GM21423 (cell line): ENCODE data around the gene TOX3.

Source experiments
- ATAC-seq: cut with Tn5 transposase; IDR thresholded peaks from one replicate; pipeline ENCODE4 v1.9.1; 2021; ENCODE audit warnings: mild to moderate bottlenecking, moderate library complexity; ENCODE audit not compliant: unreplicated experiment

TOX3 gene

DNA sequence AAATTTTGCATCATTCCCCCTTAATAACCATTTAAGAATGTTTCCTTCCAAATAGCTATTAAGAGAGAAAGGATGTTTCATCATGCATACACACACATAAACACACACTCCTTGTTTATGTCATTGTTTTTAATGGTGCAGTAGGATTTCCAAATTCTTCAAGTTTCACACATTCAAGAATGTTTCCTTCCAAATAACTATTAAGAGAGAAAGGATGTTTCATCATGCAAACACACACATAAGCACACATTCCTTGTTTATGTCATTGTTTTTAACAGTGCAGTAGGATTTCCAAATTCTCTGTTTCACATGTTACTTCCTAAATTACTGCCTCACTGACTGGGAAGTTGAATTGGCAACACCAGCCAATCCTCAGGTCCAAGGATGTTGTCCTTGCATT is 7.8 kb downstream of the TOX3 start:
- ATAC-seq, result no peak

DNA sequence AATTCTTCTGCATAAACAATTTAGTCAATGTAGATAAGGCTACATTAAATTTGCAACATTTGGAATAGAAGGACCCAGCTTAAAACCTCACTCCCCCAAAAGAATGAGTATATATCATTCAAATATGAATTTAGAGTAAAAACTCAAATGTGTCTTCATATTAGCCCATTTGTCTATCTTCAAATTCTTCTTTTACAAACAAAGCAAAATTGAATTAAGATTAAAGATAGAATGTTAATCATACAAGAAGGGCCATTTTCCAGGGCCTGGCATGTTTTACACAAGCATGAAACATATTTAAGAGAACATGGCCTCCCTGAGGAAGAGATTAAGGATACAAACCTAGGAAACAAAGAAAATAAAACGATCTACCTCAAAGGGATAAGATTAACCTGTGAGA is 8.4 kb downstream of the TOX3 start:
- ATAC-seq, result no peak

DNA sequence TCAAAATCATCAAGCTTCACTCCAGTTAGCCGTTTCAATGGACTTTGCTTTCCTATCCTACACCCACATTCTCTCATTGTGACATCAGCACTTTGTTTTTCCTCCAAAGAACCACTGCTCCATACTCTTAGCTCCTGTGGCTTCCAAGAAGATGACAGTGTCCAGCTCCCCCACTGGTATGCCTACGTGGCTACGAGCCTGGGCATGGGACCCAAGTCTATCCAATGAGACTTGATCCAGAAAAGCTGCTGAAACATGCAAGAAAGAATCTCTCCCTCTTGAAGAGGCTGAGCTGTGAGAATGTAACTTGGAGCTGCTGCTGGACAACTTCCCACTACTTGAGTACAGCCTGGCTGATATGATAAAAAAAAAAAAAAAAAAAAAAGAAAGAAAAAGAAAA is 9.4 kb downstream of the TOX3 start:
- no peak for ATAC-seq

DNA sequence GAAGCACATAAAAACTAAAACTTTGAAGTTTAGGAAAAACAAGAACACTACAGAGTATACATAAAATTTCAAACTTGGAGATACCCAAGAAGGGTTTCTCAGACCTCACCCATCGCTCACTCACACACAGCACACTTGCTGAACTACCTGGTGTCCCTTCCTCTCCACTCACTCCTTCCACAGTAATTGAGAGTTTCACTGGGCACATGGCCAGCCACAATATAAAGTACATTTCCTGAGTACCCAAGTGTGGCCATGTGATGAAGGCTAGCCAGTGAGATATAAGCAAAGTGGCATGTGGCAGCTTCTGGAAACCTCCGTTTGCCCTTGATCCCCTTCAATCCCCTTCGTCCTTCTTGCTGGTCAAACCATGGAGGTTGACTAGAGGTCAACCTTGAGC is 11.9 kb downstream of the TOX3 start:
- ATAC-seq, result no peak

DNA sequence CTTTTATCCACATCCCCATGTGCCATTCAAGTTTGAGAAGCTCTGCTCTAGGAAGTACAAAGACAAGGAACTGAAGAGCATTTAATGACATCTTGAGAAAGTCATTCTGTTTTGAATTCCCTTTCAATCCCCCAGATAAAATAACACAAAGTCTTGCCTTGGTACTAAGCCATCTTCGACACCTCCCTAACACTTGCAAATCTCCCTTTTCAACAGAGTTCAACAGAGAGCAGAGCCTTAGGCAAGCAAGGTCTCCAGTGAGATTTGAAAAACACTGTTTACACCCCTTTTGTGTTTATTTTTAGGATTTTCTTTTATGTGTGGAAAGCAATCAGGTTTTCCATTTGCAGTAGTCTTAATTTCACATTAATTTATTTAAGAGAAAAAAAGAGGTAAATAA is 13.6 kb downstream of the TOX3 start:
- no peak for ATAC-seq

DNA sequence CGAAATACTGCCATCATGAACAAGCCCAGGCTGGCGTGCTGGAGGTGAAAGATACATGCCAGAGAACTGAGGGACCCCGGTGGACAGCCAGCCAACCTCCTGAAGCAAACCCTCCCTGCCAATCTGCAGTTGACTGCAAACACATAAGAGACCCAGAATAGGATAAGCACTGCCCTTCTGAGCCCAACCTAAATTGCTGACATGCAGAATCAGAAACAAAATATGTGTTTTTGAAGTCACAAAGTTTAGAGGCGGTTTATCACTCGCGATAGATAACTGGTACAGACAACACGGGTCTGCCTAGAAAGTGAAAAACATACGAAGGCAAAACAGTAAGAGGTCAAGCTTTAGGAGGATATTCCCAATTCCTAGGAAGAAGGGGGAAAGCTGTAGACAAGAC is 14.6 kb downstream of the TOX3 start:
- no peak for ATAC-seq

DNA sequence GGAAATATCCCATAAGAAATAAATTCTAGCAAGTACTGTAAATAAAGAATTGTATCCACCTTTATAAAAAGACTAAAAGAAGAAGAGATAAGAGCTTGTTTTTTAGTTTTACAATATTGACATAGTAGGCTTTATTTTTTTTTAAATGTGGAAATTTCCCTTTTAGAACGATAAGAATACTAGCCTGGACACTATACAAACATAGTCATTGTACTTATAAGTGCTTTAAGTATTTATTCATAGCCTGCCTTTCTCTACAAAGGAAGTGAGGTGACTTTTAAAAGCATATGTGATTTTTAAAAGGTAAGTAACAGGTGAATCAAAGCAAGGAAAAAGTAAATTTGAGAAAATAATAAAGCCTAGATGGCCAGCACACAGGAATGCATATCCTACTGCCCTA is 17.7 kb downstream of the TOX3 start:
- ATAC-seq, result no peak

DNA sequence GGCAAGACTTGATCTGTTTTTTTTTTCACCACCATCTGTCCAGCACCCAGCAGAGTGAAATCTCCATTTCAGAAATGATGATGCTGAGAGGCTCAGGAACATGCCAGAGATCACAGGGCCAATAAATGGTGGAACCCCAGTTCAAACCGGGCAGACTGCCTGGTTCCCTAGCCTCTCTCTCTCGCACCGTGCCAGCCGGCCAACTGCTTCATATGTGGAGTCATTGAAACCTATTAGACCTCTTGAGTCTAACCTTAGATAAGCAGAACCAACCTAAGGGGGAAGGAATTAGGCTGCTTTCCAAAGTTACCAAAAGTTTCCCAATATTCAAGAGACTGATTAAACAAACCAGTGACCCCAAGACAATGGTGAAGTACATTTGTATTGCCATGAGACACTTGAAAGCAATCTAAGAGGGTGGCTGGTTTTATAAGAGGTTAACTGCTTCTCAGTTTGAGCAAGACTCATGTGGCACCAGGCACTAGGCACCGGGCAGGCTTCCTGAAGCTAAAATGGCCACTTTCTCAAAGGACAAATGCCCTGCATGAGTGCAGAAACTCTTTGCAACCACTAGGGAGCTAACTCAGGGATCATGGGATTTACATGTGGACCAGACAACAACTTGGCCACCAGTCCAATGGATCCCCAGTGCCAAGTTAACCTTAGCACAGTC is 18.4 kb downstream of the TOX3 start:
- no peak for ATAC-seq

DNA sequence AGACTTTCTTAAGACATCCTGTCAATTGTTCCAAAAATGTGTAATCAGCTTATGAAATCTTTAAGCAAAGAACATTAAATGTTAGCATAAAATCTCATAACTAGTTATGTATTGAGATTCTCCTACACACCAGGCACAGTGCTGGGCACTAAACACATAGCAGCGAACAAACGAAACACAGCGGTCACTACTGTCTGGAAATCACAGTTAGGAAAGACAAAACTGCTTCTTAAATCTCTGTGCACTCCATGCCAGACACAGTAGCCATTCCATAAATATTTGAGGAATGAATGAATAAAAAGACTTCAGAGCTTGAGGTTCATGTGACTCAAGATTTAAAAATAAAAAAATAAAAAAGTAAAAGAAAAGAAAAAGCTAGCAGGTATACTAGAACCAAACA is 20.1 kb downstream of the TOX3 start:
- ATAC-seq, result no peak

DNA sequence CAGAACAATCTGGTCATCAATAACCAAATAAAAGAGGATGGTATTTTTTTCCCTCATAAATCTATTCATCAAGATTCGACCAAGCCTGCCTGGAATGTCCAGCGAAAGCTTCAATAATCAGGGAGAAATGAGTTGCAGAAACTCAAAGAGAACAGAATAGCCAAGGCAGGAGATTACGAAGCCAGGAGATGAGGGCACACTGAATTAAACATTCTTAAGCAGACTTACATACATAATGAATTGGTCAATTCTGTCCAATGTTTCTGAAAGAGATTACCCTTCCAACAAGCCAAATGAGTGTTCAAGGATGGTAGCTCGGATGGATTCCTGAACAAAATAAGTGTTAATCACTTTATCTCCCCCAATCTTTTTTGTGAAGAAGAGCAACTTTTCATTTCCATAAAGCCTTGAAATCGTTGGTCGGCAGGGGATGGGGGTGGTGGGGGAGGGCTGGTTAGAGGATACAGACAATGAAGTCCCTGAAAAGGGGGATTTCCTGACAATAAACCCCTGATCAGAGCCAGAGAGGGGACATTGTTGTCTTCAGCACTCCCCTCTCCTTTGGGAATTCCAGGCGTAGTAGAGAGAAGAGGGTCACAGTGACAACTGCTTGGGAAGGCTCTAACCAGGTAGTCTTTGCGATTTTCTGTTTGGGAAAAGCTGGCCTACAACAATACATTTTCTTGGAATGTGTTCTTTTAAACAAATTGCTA is 20.7 kb downstream of the TOX3 start:
- no peak for ATAC-seq

DNA sequence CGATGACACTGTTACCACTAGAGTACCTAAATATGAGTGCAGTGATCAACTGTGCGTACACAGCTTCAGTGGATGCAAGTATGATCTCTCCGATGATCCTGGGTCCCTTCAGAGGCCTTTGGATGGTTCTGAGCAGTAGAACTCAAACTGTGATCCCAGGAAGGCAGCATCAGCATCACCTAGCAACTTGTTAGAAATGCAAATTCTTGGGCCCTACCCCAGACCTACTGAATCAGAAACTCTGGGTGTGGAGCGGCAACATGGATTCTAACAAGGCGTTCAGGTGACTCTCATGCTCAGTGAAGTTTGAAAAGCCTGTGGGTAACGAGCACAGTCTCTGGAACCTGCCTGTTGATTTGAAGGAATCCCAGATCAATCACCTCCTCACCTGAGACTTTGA is 25.4 kb downstream of the TOX3 start:
- ATAC-seq, result no peak

DNA sequence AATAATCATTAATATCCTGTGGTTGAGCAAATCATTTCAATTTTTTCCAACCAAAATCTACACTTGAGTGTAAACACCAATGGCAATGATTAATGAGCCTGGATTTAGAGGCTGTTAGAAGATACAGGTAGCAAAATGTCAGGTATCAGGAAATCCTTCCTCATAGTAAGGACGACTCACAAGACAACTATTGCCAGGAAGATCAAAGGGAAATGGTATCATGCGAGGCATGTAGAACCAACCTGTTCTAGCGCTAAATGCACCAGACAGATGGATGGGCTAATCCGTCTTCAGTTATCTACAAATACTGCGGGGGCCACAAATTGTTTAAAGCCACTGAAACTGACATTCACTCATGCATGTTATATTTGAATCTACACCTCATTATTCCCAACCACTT is 28.1 kb downstream of the TOX3 start:
- no peak for ATAC-seq

DNA sequence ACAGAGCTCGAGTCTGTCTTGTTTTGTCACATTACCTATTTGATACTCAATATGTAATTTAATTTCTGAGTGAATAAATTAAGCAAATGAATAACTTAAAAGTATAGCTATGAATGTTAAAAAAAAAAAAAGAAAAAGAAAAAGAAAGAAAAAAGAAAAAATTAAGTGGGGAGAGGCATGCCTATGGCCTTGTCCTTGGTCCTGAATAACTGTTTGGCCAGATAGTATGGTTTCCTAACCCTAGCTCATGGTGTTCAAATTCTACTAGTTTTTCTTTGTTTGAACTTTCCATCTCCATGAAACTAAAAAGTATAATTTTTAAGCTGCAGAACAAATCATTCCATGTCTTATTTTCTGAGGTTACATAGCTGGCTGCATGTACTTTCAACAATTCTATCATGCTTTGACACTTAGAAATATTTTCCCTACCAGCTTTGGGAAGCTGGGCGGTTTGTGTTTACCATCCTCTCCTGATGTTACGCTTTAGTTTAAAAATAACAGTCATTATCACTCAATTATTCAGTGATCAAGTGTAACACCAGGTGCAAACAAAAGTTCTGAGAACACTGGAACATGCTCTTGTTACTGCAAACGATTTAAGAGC is 31.8 kb downstream of the TOX3 start:
- no peak for ATAC-seq

DNA sequence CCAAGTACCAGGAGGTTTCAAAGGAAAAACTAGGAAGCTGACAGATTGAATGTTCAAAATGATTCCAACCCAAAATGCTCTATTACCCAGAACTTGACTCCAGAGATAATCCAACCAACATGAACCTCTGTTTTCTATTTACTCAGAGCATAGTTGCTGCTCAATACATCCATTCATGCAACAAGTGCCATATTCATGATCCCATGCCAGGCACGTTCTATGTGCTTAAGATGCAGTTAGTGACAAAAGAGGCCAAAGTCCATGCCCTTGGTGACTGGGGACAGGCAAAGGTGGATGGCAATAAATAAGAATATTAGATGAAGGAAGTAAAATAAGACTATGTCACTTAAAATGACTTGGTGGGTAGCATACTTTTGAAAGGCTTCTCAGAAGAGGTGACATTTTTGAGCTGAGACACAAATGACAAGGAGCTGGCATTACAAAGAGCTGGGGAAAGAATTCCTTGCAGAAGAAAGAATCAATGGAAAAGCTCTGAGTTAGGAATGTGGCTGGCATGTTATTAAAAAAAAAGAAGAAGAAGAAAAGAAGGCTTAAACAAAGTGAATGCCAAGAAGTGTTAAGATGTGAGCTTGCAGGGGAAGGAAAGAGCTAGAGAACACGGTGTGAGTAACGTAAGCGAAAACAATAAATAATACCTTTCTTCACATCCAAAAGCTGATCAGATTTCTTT is 34.5 kb downstream of the TOX3 start:
- no peak for ATAC-seq

DNA sequence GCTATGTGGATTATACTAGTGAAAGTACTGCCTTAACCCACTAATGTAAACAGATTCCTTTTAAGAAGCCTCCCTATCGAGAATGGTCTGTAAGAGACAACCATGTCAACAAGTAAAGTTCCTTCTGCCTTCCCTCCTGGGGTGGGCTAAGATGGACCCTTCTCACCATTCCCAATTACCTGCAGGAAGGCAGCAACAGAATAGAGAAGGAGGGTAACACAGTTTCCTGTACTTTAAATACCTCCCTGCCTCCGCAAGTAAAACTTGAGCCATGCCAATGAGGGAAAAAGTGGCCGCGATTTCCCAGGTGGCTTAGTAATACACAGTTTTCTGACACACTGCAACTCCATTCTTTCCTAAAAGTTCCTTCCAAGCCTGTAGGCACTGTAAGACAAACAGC is 45.2 kb downstream of the TOX3 start:
- no peak for ATAC-seq

DNA sequence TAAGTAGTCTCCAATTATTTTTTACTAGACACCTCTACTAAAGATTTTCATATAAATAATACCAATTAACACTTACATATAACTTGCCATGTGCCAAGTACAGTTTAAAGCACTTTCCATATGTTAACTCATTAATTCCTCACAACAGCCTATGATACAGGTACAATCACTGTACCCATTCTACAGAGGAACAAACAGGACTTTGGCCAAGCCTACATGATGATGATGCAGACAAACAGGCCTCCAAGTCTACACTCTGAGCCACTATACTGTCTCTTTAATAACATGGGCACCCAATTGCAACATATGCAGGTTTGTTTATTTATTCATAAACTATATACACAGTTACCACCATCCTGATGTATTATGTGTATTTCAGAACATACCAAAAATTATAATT is 46.0 kb downstream of the TOX3 start:
- no peak for ATAC-seq

DNA sequence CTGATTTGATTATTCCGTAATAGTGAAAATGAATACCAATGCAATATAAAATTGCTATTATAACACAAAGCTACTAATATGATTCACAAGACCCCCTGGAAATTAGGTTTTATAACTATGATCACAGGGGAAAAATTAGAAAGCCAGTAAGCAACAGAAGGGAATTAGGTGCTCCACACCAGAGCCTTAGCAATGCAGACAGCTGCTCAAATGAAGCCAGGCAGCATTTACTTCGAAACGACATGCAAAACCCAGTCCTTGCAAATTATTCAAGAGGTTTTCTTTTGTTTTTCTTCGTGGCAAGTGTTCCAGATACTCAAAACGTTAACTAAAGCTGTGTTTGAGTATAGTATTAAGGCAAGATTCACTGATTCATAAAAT is 47.9 kb downstream of the TOX3 start:
- ATAC-seq, result no peak

DNA sequence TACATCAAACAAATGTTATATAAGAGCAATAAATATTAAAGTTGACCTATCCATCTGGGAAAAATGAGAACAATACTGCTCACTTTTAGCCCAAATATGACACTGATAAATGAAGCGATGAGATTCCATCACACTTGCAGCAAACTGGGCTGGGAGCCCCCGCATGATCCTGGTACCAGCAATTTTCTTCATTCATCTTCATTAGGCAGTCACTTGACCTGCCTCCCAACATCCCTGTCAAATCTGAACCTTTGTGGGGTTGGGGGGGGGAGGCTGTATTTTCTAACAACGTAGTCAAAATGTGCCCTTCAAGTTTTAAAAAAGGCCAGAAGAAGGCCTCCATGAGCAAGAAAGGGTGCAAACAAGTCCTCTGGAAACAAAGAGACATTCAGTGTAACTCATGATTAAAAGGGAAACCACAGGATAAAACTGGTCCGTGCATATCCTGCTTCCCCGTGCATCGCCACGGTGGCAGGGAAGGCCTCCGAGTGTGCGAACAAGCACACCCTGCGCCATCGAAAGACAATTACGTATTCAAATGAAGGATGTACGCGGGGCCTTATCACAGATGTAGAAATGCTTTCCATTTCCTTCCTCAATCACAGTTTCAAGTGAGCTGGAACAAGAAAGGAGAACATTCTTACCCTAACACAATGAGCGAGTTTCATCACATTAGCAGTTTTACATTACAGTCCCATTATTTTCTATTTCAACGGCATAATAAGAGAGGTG is 48.4 kb downstream of the TOX3 start:
- ATAC-seq, result no peak

DNA sequence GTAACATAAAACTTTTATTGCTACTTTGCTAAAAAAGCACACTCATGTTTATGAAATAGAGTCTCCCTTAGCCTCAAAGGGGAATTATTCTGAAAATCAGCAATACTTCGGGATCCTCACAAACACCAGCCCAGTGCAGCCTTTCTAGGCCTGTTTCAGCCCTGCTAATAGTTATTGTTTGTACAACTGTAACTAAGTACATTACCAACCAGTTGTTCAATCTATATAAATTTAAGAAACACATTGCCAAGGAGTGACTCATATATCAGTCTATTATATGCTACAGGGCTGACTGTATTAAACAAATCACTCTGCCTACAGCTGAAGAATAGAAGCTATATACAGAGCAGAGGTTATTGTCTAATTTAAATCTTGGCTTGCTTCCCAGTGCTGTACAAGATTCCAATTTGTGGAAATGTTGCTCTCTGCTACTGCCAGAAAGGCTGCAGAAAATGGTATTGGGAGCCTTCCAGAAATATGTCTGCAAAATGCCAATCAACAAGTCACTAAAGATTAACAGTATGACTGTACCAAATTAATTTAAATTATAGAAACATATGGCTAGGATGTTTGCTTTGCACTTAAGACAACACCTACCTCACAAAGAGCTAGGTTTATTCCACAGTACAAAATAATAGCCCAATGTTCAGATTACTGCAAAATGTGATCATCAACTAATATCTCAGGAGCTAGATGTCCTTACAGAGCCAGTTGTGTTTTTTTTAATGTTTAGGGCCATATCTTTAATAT is 49.7 kb downstream of the TOX3 start:
- ATAC-seq, result no peak

DNA sequence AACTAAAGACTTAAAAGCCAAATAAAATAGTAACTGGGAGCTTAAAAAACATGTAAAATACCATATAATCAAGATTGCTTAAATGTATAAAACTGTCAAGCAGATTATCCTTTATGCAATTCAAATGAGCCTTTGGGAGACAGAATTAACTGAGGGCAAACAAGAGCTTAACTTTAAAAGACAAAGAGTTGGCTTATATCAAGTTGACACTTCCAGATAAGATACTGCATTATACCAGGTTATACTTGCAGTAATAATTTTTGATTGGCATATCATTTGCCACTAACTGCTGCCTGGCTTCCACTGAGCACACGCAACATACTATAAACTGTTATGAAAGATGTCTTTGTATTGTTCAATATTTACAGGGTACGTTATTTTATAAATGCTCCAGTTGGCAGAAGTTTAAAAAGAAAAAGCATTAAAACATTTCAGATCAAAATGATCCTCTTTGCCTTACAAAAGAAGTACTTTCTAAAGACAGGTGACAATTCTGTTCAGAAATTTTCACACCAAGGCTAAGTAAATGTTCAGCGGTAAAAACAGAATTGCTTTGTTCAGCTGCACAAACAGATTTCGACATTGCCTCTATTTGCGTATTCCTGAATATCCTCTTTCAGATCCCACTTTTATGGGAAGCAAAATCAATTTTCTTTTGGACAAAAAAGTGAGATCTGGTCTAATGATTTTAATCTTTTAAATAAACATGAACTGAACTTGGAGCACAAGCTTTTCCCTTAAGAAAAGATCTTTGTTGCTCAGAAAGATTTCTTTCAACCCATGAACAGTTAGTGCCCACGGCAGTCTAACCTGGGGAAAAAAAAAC is 50.7 kb downstream of the TOX3 start:
- no peak for ATAC-seq
